ENCODE results near the gene CCDC138. TPM values are rescaled to one million over a fixed set of nuclear protein-coding genes. Genes with fewer than 3 reads are reported as not detected.

The CCDC138 gene
- total RNA-seq, 1 experiment from 2014 or later = 10.6 TPM

DNA sequence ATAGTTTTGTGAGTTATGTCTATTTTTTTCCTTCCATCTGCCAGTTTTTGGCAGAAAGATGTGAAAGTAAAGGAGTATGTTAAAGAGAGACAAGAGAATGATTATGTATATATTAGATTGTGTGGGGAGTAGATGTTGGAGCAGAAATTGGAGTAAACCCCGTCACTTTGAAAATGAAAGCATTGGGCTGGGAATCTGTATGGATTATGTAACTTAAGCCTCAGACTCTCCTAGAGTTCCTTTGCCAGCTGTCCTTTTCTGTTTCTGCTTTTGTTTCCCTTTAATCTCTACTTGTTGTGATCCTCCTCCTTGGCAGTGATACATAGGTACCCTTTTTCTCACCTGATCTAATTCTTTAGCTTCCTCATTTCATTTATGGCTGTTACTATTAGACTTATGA lies 19.2 kb downstream of the CCDC138 start:
- Histone ChIP-seq H3K4me2 (ENCODE audit: low read length) (no peak overlapping the region), H4K20me1 (ENCODE audit: low read length) (no peaks in the 10 kb centered on the region), H3K4me1 (ENCODE audit: insufficient read depth, low read length) (no peaks in the 10 kb centered on the region), H3K9me3 (ENCODE audit: low read length) (no peaks in the 10 kb centered on the region), H3K27ac (ENCODE audit: low read length) (no peak overlapping the region), H3K9ac (ENCODE audit: low read length) (no peak overlapping the region), H3K4me3 (ENCODE audit: low read length) (no peak overlapping the region), H3K27me3 (ENCODE audit: low read length) (no peaks in the 10 kb centered on the region), H3K79me2 (ENCODE audit: low read length) (peaks cover 25% of the 10 kb centered on the region), H3K9me2 (replicated peaks; ENCODE audit: low read length) (no peaks in the 10 kb centered on the region), H3F3A (ENCODE audit: low read length, unreplicated experiment) (no peaks in the 10 kb centered on the region), H2AFZ (ENCODE audit: low read length) (no peak overlapping the region), H3K36me3 (ENCODE audit: low read depth, low read length) (peaks cover 40% of the 10 kb centered on the region)
- no peak for DNase-seq
- CTCF ChIA-PET = no interaction called here
- POLR2A ChIA-PET (ENCODE audit: unreplicated experiment) = no interaction called here
- intact Hi-C loops (cut with micrococcal nuclease) = no loop called here
- TF ChIP-seq EZH2 (IDR thresholded peaks at IDR 0.05; ENCODE audit: low read length, unreplicated experiment) = no peak
- TF ChIP-seq, protein P1, sequence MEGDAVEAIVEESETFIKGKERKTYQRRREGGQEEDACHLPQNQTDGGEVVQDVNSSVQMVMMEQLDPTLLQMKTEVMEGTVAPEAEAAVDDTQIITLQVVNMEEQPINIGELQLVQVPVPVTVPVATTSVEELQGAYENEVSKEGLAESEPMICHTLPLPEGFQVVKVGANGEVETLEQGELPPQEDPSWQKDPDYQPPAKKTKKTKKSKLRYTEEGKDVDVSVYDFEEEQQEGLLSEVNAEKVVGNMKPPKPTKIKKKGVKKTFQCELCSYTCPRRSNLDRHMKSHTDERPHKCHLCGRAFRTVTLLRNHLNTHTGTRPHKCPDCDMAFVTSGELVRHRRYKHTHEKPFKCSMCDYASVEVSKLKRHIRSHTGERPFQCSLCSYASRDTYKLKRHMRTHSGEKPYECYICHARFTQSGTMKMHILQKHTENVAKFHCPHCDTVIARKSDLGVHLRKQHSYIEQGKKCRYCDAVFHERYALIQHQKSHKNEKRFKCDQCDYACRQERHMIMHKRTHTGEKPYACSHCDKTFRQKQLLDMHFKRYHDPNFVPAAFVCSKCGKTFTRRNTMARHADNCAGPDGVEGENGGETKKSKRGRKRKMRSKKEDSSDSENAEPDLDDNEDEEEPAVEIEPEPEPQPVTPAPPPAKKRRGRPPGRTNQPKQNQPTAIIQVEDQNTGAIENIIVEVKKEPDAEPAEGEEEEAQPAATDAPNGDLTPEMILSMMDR (conservative IDR thresholded peaks at IDR 0.05; ENCODE audit: low read depth, low read length) = no peak
- no peak for TF ChIP-seq EZH2phosphoT487 (IDR thresholded peaks at IDR 0.05; ENCODE audit: borderline replicate concordance, low read length)
- BruUV-seq (replicated peaks) = no TSS peak
- no peak for ATAC-seq

DNA sequence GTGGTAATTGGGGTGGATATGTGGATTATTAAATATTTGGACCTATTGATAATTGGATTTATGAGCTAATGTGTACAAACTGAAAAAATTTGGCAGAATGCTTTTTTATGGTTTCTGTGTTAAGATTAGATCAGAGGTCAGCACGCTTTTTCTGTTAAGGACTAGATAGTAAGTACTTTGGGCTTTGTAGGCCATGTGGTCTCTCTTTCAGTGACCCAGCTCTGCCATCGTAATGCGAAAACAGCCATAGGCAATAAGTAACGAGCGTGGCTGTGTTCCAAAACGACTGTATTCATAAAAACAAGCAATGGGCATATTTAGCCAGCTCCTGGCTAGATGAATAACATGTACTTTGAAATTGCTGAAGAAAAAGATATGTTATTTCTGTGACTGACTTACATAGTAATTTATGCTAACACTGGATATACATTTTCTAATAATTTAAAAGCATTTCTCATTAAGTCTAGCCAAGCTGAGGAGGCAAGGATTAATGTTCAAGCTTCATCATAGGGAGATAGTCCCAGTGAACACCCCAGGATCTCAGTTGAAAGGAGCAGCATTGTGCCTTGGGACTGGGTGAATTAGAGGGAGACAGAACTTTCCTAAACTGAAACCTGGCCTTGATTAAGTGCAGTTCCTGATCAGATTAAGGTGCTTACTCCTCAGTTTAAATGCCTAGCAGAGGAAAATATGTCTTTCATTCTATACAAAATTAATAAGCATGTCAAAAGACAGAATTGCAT lies 20.0 kb downstream of the CCDC138 start:
- no peak overlapping the region for H2AFZ ChIP-seq (ENCODE audit: low read length)
- POLR2A ChIA-PET (ENCODE audit: unreplicated experiment) = no interaction called here
- H4K20me1 ChIP-seq (ENCODE audit: low read length) = no peaks in the 10 kb centered on the region
- H3K27ac ChIP-seq (ENCODE audit: low read length) = no peak overlapping the region
- no peak for ATAC-seq
- no peaks in the 10 kb centered on the region for H3K4me1 ChIP-seq (ENCODE audit: insufficient read depth, low read length)
- H3K4me3 ChIP-seq (ENCODE audit: low read length) = no peak overlapping the region
- CTCF ChIA-PET = no interaction called here
- H3K9ac ChIP-seq (ENCODE audit: low read length) = no peak overlapping the region
- no peak overlapping the region for H3K4me2 ChIP-seq (ENCODE audit: low read length)
- intact Hi-C loops (cut with micrococcal nuclease) = no loop called here
- no peak for DNase-seq
- TF ChIP-seq, protein P1 (conservative IDR thresholded peaks at IDR 0.05; ENCODE audit: low read depth, low read length) = no peak
- no peak for TF ChIP-seq EZH2 (IDR thresholded peaks at IDR 0.05; ENCODE audit: low read length, unreplicated experiment)
- no peak for TF ChIP-seq EZH2phosphoT487 (IDR thresholded peaks at IDR 0.05; ENCODE audit: borderline replicate concordance, low read length)
- peaks cover 25% of the 10 kb centered on the region for H3K79me2 ChIP-seq (ENCODE audit: low read length)
- H3K27me3 ChIP-seq (ENCODE audit: low read length) = no peaks in the 10 kb centered on the region
- no TSS peak for BruUV-seq (replicated peaks)
- peaks cover 40% of the 10 kb centered on the region for H3K36me3 ChIP-seq (ENCODE audit: low read depth, low read length)
- H3K9me3 ChIP-seq (ENCODE audit: low read length) = no peaks in the 10 kb centered on the region
- H3K9me2 ChIP-seq (replicated peaks; ENCODE audit: low read length) = no peaks in the 10 kb centered on the region
- no peaks in the 10 kb centered on the region for H3F3A ChIP-seq (ENCODE audit: low read length, unreplicated experiment)

GRCh38 chr2:108809936-108810335 lies 23.4 kb downstream of the CCDC138 start:
- Histone ChIP-seq H4K20me1 (ENCODE audit: low read length) (no peaks in the 10 kb centered on the region), H3F3A (ENCODE audit: low read length, unreplicated experiment) (no peaks in the 10 kb centered on the region), H3K36me3 (ENCODE audit: low read depth, low read length) (peaks cover 46% of the 10 kb centered on the region), H3K4me1 (ENCODE audit: insufficient read depth, low read length) (no peaks in the 10 kb centered on the region), H3K4me3 (ENCODE audit: low read length) (no peak overlapping the region), H3K9ac (ENCODE audit: low read length) (no peak overlapping the region), H2AFZ (ENCODE audit: low read length) (no peak overlapping the region), H3K4me2 (ENCODE audit: low read length) (no peak overlapping the region), H3K27me3 (ENCODE audit: low read length) (no peaks in the 10 kb centered on the region), H3K9me2 (replicated peaks; ENCODE audit: low read length) (no peaks in the 10 kb centered on the region), H3K27ac (ENCODE audit: low read length) (no peak overlapping the region), H3K9me3 (ENCODE audit: low read length) (no peaks in the 10 kb centered on the region), H3K79me2 (ENCODE audit: low read length) (peaks cover 25% of the 10 kb centered on the region)
- intact Hi-C loops (cut with micrococcal nuclease) = no loop called here
- no peak for ATAC-seq
- ChIA-PET POLR2A (ENCODE audit: unreplicated experiment) (no interaction called here), CTCF (interaction anchor here (0.6 kb wide), 1 partner anchor 305 kb away, joined by 4 read pairs; no protein-coding TSS in a partner anchor)
- DNase-seq = no peak
- TF ChIP-seq, protein P1 (conservative IDR thresholded peaks at IDR 0.05; ENCODE audit: low read depth, low read length) = no peak
- TF ChIP-seq EZH2 (IDR thresholded peaks at IDR 0.05; ENCODE audit: low read length, unreplicated experiment) = no peak
- no peak for TF ChIP-seq EZH2phosphoT487 (IDR thresholded peaks at IDR 0.05; ENCODE audit: borderline replicate concordance, low read length)
- no TSS peak for BruUV-seq (replicated peaks)
